ENCODE measurements around the gene FILIP1. TPM values are rescaled to one million over a fixed set of nuclear protein-coding genes. Genes with fewer than 3 reads are reported as not detected.

Gene FILIP1
- total and polyA plus RNA-seq, 10 of the 15 experiments (the other 5 are each of a cell fraction or from before 2014, with no cell fraction given): 0.23 to 2.0 (median 0.44) TPM

DNA sequence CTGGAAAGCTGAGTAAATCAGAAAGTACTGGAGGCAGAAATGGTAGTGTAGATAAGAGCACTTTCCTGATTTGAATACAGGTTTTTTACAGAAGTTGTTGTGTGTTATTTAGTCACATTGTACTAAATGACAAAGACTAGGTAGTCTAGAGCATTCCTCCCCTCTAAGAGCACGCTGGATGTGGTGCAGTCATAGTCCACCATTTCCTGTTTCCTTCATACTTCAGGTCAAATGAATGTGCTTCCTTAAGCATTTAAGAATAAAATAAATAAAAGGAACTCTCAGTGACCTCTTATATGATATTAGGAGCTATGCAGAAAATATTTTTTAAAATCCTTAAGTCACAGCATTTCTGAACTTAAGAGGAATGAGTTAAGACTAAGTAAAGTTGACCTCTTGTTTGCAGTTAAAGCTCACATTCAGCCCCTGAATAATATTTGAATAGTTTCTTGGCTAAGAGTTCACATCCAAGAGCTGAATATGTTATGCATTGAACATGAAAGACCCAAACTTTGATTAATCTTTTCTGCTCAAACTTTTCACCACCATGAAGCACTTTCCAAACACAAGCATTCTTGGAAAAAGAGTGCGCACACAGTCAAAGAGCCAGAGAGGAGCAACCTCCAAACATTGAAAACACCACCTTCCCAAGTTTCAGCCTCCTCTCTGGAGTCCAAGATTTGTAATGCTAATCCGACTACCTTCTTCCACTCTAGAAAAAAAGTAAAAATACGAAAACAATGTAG, 155.6 kb downstream of the FILIP1 start:
- no peak for DNase-seq (ENCODE audit: low read depth, low spot score)
- H3K9me3 ChIP-seq (replicated peaks; ENCODE audit: control insufficient read depth, insufficient read depth, low read length): no peaks in the 10 kb centered on the region
- no peak for TF ChIP-seq ZNF384 (IDR thresholded peaks at IDR 0.05; ENCODE audit: borderline replicate concordance, low read depth, low read length)
- TF ChIP-seq ESRRA (IDR thresholded peaks at IDR 0.05; ENCODE audit: low read length): no peak
- in situ Hi-C loops (cut with MboI) (no loop called here), intact Hi-C loops (cut with micrococcal nuclease; ENCODE audit: unreplicated experiment) (no loop called here)
- H3K36me3 ChIP-seq (ENCODE audit: control insufficient read depth in 2 of 2, insufficient read depth in 2 of 2, low read length in 1 of 2): no peaks in the 10 kb centered on the region
- RAD21 ChIA-PET (ENCODE audit: unreplicated experiment): no interaction called here
- no peaks in the 10 kb centered on the region for H4K20me1 ChIP-seq (ENCODE audit: control insufficient read depth, insufficient read depth)
- no peak for FAIRE-seq
- no peaks in the 10 kb centered on the region for H3K27me3 ChIP-seq (replicated peaks in 1 of 2; ENCODE audit: control insufficient read depth in 2 of 2, insufficient read depth in 2 of 2, low read length in 1 of 2)
- no peak overlapping the region for H3K4me3 ChIP-seq
- POLR2A ChIA-PET: interaction anchor here (0.5 kb wide), 1 partner anchor 558 kb away, joined by 3 read pairs; no protein-coding TSS in a partner anchor
- SMC1A ChIA-PET (ENCODE audit: uncharacterized antibody, unreplicated experiment): interaction anchor here (0.6 to 1.1 kb wide), 2 partner anchors 9 to 18 kb away, joined by 3 to 4 read pairs; no protein-coding TSS in a partner anchor
- no peak overlapping the region for H3K27ac ChIP-seq (ENCODE audit: control insufficient read depth, insufficient read depth)
- no peaks in the 10 kb centered on the region for H3K4me1 ChIP-seq (ENCODE audit: control insufficient read depth, insufficient read depth, low read length)
- peak; percentile 30; the same call in 2 of the 3 replicates for ATAC-seq
- H3K9ac ChIP-seq (ENCODE audit: control insufficient read depth, insufficient read depth, low read length): no peak overlapping the region
- H3K4me2 ChIP-seq (ENCODE audit: control insufficient read depth, insufficient read depth): no peak overlapping the region
- H3K79me2 ChIP-seq (ENCODE audit: control insufficient read depth, insufficient read depth, low read length): no peaks in the 10 kb centered on the region
- WGBS (ENCODE audit: insufficient coverage, insufficient replicate concordance, low lambda C conversion rate, missing lambda C conversion rate): 12% methylated on average over 4 of the region's 4 CpGs
- CTCF ChIA-PET: interaction anchor here (0.9 to 1.3 kb wide), 4 partner anchors 9 to 191 kb away, joined by 3 to 4 read pairs (median 3); no protein-coding TSS in a partner anchor
- BruUV-seq (replicated peaks): no TSS peak
- no peak overlapping the region for H2AFZ ChIP-seq (ENCODE audit: control insufficient read depth, low read depth, low read length)

DNA sequence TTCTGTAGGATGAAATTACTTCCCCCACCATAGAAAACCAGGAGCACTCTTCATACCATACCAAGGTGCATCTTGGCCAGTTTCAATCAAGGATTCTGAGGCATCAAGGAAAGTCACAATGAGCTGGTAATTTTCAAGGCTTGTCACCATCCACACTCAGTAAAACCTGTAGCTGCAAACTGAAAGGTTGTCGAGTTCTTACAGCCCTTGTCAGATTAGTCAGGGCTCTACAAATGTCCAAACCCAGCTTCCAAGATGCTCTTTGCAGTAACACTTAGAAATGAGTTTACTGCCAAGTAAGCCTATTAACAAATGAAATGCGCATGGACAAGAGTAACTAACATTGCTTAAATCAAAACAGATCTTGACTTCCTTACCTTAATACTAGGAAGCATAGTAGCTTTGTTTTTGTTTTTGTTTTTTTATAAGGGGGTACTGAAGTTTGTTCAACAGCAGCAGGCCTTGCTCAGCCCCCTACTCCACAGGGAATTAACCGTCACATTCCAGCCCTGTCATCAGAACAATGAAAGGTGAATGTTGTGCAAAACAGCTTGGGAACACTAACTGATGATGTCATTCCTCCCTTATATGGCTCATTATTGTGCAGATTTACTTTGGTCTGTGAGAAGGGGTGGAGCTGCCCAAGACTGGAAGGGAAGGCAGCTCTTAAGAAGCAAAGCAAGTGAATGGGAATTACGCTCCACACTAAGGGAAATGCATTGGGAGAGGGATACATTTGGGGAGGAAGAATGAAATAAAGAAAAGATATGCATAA, 159.1 kb downstream of the FILIP1 start:
- POLR2A ChIA-PET: interaction anchor here (0.6 kb wide), 1 partner anchor 211 kb away, joined by 3 read pairs; no protein-coding TSS in a partner anchor
- 26% methylated on average over 4 of the region's 4 CpGs for WGBS (ENCODE audit: insufficient coverage, insufficient replicate concordance, low lambda C conversion rate, missing lambda C conversion rate)

More for the DNA sequence above, 159.1 kb downstream of the FILIP1 start:
- Histone ChIP-seq H4K20me1 (ENCODE audit: control insufficient read depth, insufficient read depth) (no peaks in the 10 kb centered on the region), H3K4me3 (no peak overlapping the region), H3K27ac (ENCODE audit: control insufficient read depth, insufficient read depth) (no peak overlapping the region), H3K27me3 (replicated peaks in 1 of 2; ENCODE audit: control insufficient read depth in 2 of 2, insufficient read depth in 2 of 2, low read length in 1 of 2) (no peaks in the 10 kb centered on the region; a peak in 1 of 4 replicates), H3K4me1 (ENCODE audit: control insufficient read depth, insufficient read depth, low read length) (no peaks in the 10 kb centered on the region), H3K4me2 (ENCODE audit: control insufficient read depth, insufficient read depth) (no peak overlapping the region), H2AFZ (ENCODE audit: control insufficient read depth, low read depth, low read length) (no peak overlapping the region), H3K79me2 (ENCODE audit: control insufficient read depth, insufficient read depth, low read length) (no peaks in the 10 kb centered on the region), H3K9me3 (replicated peaks; ENCODE audit: control insufficient read depth, insufficient read depth, low read length) (no peaks in the 10 kb centered on the region), H3K36me3 (ENCODE audit: control insufficient read depth in 2 of 2, insufficient read depth in 2 of 2, low read length in 1 of 2) (no peaks in the 10 kb centered on the region), H3K9ac (ENCODE audit: control insufficient read depth, insufficient read depth, low read length) (no peak overlapping the region)
- intact Hi-C loops (cut with micrococcal nuclease; ENCODE audit: unreplicated experiment): no loop called here
- ChIA-PET CTCF (interaction anchor here (0.8 to 1.4 kb wide), 4 partner anchors 23 to 72 kb away, joined by 3 read pairs; no protein-coding TSS in a partner anchor), SMC1A (ENCODE audit: uncharacterized antibody, unreplicated experiment) (interaction anchor here (0.6 to 2.9 kb wide), 4 partner anchors 10 to 170 kb away, joined by 3 to 9 read pairs (median 3); no protein-coding TSS in a partner anchor), RAD21 (ENCODE audit: unreplicated experiment) (no interaction called here)
- FAIRE-seq: no peak
- TF ChIP-seq ATF7 (IDR thresholded peaks at IDR 0.05; ENCODE audit: low read depth) (no peak), MEF2B (IDR thresholded peaks at IDR 0.05; ENCODE audit: partially characterized antibody, poor library complexity, severe bottlenecking) (no peak), BHLHE40 (IDR thresholded peaks at IDR 0.05; ENCODE audit: borderline replicate concordance in 1 of 2, low read depth in 2 of 2, low read length in 1 of 2) (no peak)
- DNase-seq (ENCODE audit: low read depth, low spot score): no peak
- no TSS peak for BruUV-seq (replicated peaks)
- ATAC-seq: no peak
- in situ Hi-C loops (cut with MboI): no loop called here

Measured in GM12878 (cell line).